Vagina (tissue), 2 donors: ENCODE data around the gene ARSB.

Experiments used
- POLR2AphosphoS5 ChIP-seq, 2 donors: sonication (generic); formaldehyde crosslinking; IDR thresholded peaks; one replicate each; pipeline ENCODE4 v1.9.0; 2017; ENCODE audit warnings: antibody characterized with exemption in 2 of 2, mild to moderate bottlenecking in 2 of 2, low read depth in 1 of 2; ENCODE audit not compliant: insufficient read depth in 1 of 2
- TF ChIP-seq, protein P1 (sequence below), 3 experiments: fragments of 450-650 bp in 2 of 3; fragments of 200-600 bp in 1 of 3; sonication (generic) in 1 of 3; IDR thresholded peaks; one replicate each; pipeline ENCODE4 v1.5.1; 2017 to 2019; ENCODE audit warnings: antibody characterized with exemption in 3 of 3, mild to moderate bottlenecking in 2 of 3, moderate library complexity in 2 of 3

DNA sequence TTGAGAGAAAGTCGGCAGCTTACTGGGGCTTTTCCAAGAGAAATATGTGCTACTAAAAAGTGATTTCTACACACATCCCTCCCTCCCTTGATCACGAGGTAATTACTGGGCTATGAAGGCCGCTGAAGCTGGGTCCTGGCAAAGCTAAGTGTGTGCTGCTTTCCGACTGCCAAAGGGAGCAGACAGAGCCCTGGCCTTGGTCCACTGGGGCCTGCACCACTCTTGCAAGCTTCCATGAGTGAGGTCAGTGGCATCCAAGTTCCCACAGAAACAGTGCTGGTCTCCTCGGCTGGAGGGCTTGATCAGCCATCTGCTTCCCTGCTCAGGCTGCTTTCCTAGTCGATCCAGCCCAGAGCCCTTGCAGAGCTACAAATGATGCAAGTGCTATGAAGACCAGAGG, 181.8 kb downstream of the ARSB start:
- TF ChIP-seq, protein P1, sequence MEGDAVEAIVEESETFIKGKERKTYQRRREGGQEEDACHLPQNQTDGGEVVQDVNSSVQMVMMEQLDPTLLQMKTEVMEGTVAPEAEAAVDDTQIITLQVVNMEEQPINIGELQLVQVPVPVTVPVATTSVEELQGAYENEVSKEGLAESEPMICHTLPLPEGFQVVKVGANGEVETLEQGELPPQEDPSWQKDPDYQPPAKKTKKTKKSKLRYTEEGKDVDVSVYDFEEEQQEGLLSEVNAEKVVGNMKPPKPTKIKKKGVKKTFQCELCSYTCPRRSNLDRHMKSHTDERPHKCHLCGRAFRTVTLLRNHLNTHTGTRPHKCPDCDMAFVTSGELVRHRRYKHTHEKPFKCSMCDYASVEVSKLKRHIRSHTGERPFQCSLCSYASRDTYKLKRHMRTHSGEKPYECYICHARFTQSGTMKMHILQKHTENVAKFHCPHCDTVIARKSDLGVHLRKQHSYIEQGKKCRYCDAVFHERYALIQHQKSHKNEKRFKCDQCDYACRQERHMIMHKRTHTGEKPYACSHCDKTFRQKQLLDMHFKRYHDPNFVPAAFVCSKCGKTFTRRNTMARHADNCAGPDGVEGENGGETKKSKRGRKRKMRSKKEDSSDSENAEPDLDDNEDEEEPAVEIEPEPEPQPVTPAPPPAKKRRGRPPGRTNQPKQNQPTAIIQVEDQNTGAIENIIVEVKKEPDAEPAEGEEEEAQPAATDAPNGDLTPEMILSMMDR (IDR thresholded peaks at IDR 0.05): no peak
- TF ChIP-seq POLR2AphosphoS5 (IDR thresholded peaks at IDR 0.05; ENCODE audit: insufficient read depth in 1 of 2, low read depth in 1 of 2): peak in 1 of 2 donors; percentile 77
